GM12878 (cell line): ENCODE measurements around the gene STRIP2. TPM values are rescaled to one million over a fixed set of nuclear protein-coding genes. Genes with fewer than 3 reads are reported as not detected.

ENCODE experiments used
- ATAC-seq: fragments of 200-7000 bp; cut with Tn5 transposase; 3 replicates; pipeline ENCODE4 v1.9.1; 2020; ENCODE audit warnings: mild to moderate bottlenecking, moderate library complexity
- BruUV-seq: library from RNA; stranded (reverse); fragments of 400-500 nt; replicated peaks from 2 replicates; lab custom pipeline; 2021; lab: Mats Ljungman, UMichigan
- CTCF ChIA-PET: fragments of 300-600 bp; sonication (Branson Sonifier 250); formaldehyde crosslinking; extraction: SDS; loops from one replicate; lab custom pipeline; 2021; ENCODE audit warnings: inconsistent platforms; lab: Yijun Ruan, JAX
- POLR2A ChIA-PET: fragments of 350-600 bp; formaldehyde crosslinking; extraction: SDS; loops from one replicate; lab custom pipeline; 2021; ENCODE audit warnings: inconsistent platforms; lab: Charles Lee
- RAD21 ChIA-PET: fragments of 300-600 bp; sonication (Branson Sonifier 250); formaldehyde crosslinking; loops from one replicate; lab custom pipeline; 2023; ENCODE audit warnings: antibody characterized with exemption; ENCODE audit not compliant: unreplicated experiment; lab: Charles Lee
- SMC1A ChIA-PET: fragments of 300-600 bp; sonication (Branson Sonifier 250); formaldehyde crosslinking; loops from one replicate; lab custom pipeline; 2023; ENCODE audit not compliant: unreplicated experiment, uncharacterized antibody; lab: Charles Lee
- DNase-seq: peaks from one replicate; pipeline ENCODE4 v3.0.0-alpha.2; 2011; ENCODE audit warnings: low read depth, low spot score
- FAIRE-seq: peaks from 3 replicates; lab custom pipeline; 2011; peaks lifted over from hg19 to GRCh38; lab: Jason Lieb, UNC
- H2AFZ ChIP-seq: 2 replicates; pipeline ENCODE4 v1.6.0; 2011; ENCODE audit warnings: low read depth, low read length, control low read depth; ENCODE audit not compliant: control insufficient read depth
- H3K27ac ChIP-seq: 2 replicates; pipeline ENCODE4 v1.5.1; 2011; ENCODE audit warnings: control low read depth; ENCODE audit not compliant: control insufficient read depth, insufficient read depth
- H3K27me3 ChIP-seq, 2 experiments: replicated peaks in 1 of 2; 2 replicates each; pipeline versions ENCODE4 v1.6.0 to v1.6.1; 2011; ENCODE audit warnings: low read length in 1 of 2; ENCODE audit not compliant: control insufficient read depth in 2 of 2, insufficient read depth in 2 of 2
- H3K36me3 ChIP-seq, 2 experiments: 2 replicates each; pipeline ENCODE4 v1.5.1; 2011; ENCODE audit warnings: low read length in 1 of 2; ENCODE audit not compliant: control insufficient read depth in 2 of 2, insufficient read depth in 2 of 2
- H3K4me1 ChIP-seq: 2 replicates; pipeline ENCODE4 v1.6.1; 2011; ENCODE audit warnings: mild to moderate bottlenecking, low read length, moderate library complexity, mixed read lengths; ENCODE audit not compliant: control insufficient read depth, insufficient read depth
- H3K4me2 ChIP-seq: 2 replicates; pipeline ENCODE4 v1.6.0; 2011; ENCODE audit warnings: control low read depth; ENCODE audit not compliant: control insufficient read depth, insufficient read depth
- H3K4me3 ChIP-seq: fragments of 200-600 bp; sonication (generic); 2 replicates; pipeline ENCODE4 v1.5.1; 2016
- H3K79me2 ChIP-seq: 2 replicates; pipeline ENCODE4 v1.6.0; 2011; ENCODE audit warnings: low read length; ENCODE audit not compliant: control insufficient read depth, insufficient read depth
- H3K9ac ChIP-seq: 2 replicates; pipeline ENCODE4 v1.8.0; 2011; ENCODE audit warnings: low read length, control low read depth, mixed read lengths; ENCODE audit not compliant: control insufficient read depth, insufficient read depth
- H3K9me3 ChIP-seq: replicated peaks from 3 replicates; pipeline ENCODE4 v1.5.1; 2011; ENCODE audit warnings: mild to moderate bottlenecking, low read length; ENCODE audit not compliant: control insufficient read depth, insufficient read depth
- H4K20me1 ChIP-seq: 2 replicates; pipeline ENCODE4 v1.6.0; 2011; ENCODE audit not compliant: control insufficient read depth, insufficient read depth
- BMI1 ChIP-seq: fragments of 450-650 bp; IDR thresholded peaks from 2 replicates; pipeline ENCODE4 v1.6.1; 2016; ENCODE audit warnings: mild to moderate bottlenecking, moderate library complexity, borderline replicate concordance
- CTCF ChIP-seq, 3 experiments: IDR thresholded peaks in 2 of 3; conservative IDR thresholded peaks in 1 of 3; 2 replicates each; pipeline ENCODE4 v1.5.1; 2011; ENCODE audit warnings: low read depth in 3 of 3, low read length in 3 of 3, mild to moderate bottlenecking in 3 of 3, control low read depth in 2 of 3, moderate library complexity in 2 of 3, inconsistent platforms in 1 of 3, mixed read lengths in 1 of 3; ENCODE audit not compliant: control insufficient read depth in 2 of 3, insufficient read depth in 1 of 3; ENCODE audit errors: extremely low read depth in 1 of 3
- E4F1 ChIP-seq: fragments of 450-650 bp; IDR thresholded peaks from 2 replicates; pipeline ENCODE4 v1.6.1; 2018; ENCODE audit warnings: borderline replicate concordance, mild to moderate bottlenecking; ENCODE audit not compliant: partially characterized antibody
- JUNB ChIP-seq: IDR thresholded peaks from 2 replicates; pipeline ENCODE4 v1.6.1; 2016; ENCODE audit warnings: antibody characterized with exemption, mild to moderate bottlenecking
- JUND ChIP-seq: IDR thresholded peaks from 2 replicates; pipeline ENCODE4 v1.6.1; 2012; ENCODE audit warnings: low read depth, mild to moderate bottlenecking, low read length, improper control_type of control experiment, moderate library complexity
- MTA2 ChIP-seq: fragments of 450-650 bp; IDR thresholded peaks from 2 replicates; pipeline ENCODE4 v1.6.1; 2016; ENCODE audit warnings: low read depth, mild to moderate bottlenecking, moderate library complexity
- NFYA ChIP-seq: IDR thresholded peaks from 2 replicates; pipeline ENCODE4 v1.6.1; 2011; ENCODE audit warnings: low read depth, mild to moderate bottlenecking, low read length, improper control_type of control experiment, borderline replicate concordance
- PKNOX1 ChIP-seq: fragments of 450-650 bp; IDR thresholded peaks from 2 replicates; pipeline ENCODE4 v1.6.1; 2016; ENCODE audit warnings: mild to moderate bottlenecking
- RELA ChIP-seq: fragments of 450-650 bp; IDR thresholded peaks from 2 replicates; pipeline ENCODE4 v1.8.0; 2014; ENCODE audit warnings: borderline replicate concordance; ENCODE audit not compliant: partially characterized antibody
- SIX5 ChIP-seq: IDR thresholded peaks from 2 replicates; pipeline ENCODE4 v1.6.1; 2011; ENCODE audit warnings: mild to moderate bottlenecking, low read depth, low read length, moderate library complexity; ENCODE audit not compliant: severe bottlenecking
- SMARCA5 ChIP-seq: fragments of 450-650 bp; IDR thresholded peaks from 2 replicates; pipeline ENCODE4 v1.6.1; 2017; ENCODE audit warnings: mild to moderate bottlenecking
- ZNF384 ChIP-seq: IDR thresholded peaks from 2 replicates; pipeline ENCODE4 v1.6.1; 2012; ENCODE audit warnings: low read depth, mild to moderate bottlenecking, low read length, improper control_type of control experiment, borderline replicate concordance
- ZNF622 ChIP-seq: fragments of 450-650 bp; IDR thresholded peaks from 2 replicates; pipeline ENCODE4 v1.6.1; 2017; ENCODE audit warnings: mild to moderate bottlenecking, inconsistent platforms
- WGBS: methylation state at CpG from one replicate; pipeline ENCODE4 v1.1.6; 2016; ENCODE audit warnings: low lambda C conversion rate; ENCODE audit not compliant: insufficient replicate concordance, insufficient coverage; ENCODE audit errors: missing lambda C conversion rate; 5-methylcytosine and 5-hydroxymethylcytosine counted together
- in situ Hi-C: fragments of 300-500 bp; cut with MboI; formaldehyde crosslinking; loops from 9 replicates; pipeline ENCODE4 v1.14.3; 2018; ENCODE audit warnings: mixed read lengths
- intact Hi-C: fragments of 100-400 bp; cut with micrococcal nuclease; formaldehyde crosslinking; loops from one replicate; pipeline ENCODE4 v1.14.2; 2022; ENCODE audit not compliant: unreplicated experiment
- polyA plus RNA-seq, 11 experiments: library from polyadenylated mRNA; depleted of rRNA in 4 of 11; unstranded in 6 of 11; stranded (reverse) in 5 of 11; fragments of >200 nt; fragmentation: Nextera tagmentation in 4 of 11; fragmentation: Illumina TruSeq in 1 of 11; extraction: Ambion mirVana in 4 of 11; extraction: Trizol in 1 of 11; gene quantifications; 1 replicate in 1 of 11; 2 replicates in 10 of 11; pipeline versions ENCODE4 v1.2.1 to v1.2.3, GENCODE V29; 2011 to 2016; ENCODE audit warnings: inconsistent platforms in 2 of 11, missing spikeins in 2 of 11, low read depth in 1 of 11
- total RNA-seq, 4 experiments: library from RNA; depleted of rRNA in 3 of 4; stranded (reverse); fragments of >200 nt in 3 of 4; fragmentation: Illumina TruSeq in 1 of 4; extraction: Trizol in 1 of 4; gene quantifications; 2 replicates each; pipeline versions ENCODE4 v1.2.1 to v1.2.3, GENCODE V29; 2013 to 2021
- TF ChIP-seq, protein P1 (sequence below): fragments of 450-650 bp; IDR thresholded peaks from 2 replicates; pipeline ENCODE4 v1.6.1; 2017; ENCODE audit warnings: mild to moderate bottlenecking, moderate library complexity

Gene STRIP2
- total and polyA plus RNA-seq, 10 of the 15 experiments (the other 5 are each of a cell fraction or from before 2014, with no cell fraction given): 0.48 to 5.8 (median 1.8) TPM

- TF ChIP-seq, protein P1, sequence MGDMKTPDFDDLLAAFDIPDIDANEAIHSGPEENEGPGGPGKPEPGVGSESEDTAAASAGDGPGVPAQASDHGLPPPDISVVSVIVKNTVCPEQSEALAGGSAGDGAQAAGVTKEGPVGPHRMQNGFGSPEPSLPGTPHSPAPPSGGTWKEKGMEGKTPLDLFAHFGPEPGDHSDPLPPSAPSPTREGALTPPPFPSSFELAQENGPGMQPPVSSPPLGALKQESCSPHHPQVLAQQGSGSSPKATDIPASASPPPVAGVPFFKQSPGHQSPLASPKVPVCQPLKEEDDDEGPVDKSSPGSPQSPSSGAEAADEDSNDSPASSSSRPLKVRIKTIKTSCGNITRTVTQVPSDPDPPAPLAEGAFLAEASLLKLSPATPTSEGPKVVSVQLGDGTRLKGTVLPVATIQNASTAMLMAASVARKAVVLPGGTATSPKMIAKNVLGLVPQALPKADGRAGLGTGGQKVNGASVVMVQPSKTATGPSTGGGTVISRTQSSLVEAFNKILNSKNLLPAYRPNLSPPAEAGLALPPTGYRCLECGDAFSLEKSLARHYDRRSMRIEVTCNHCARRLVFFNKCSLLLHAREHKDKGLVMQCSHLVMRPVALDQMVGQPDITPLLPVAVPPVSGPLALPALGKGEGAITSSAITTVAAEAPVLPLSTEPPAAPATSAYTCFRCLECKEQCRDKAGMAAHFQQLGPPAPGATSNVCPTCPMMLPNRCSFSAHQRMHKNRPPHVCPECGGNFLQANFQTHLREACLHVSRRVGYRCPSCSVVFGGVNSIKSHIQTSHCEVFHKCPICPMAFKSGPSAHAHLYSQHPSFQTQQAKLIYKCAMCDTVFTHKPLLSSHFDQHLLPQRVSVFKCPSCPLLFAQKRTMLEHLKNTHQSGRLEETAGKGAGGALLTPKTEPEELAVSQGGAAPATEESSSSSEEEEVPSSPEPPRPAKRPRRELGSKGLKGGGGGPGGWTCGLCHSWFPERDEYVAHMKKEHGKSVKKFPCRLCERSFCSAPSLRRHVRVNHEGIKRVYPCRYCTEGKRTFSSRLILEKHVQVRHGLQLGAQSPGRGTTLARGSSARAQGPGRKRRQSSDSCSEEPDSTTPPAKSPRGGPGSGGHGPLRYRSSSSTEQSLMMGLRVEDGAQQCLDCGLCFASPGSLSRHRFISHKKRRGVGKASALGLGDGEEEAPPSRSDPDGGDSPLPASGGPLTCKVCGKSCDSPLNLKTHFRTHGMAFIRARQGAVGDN: no peak
- TF ChIP-seq SMARCA5 (no peak), BMI1 (no peak), E4F1 (no peak), JUNB (no peak)
- TF ChIP-seq, all 136 proteins: peak for 0
Measured at GRCh38 chr7:129515381-129515780, 81.1 kb downstream of the STRIP2 start (continued).

GRCh38 chr7:129517931-129518330, 83.7 kb downstream of the STRIP2 start:
- H3K27ac ChIP-seq: no peak overlapping the region
- in situ Hi-C loops: no loop called here
- H3K4me1 ChIP-seq: no peaks in the 10 kb centered on the region
- CTCF ChIA-PET: no interaction called here
- ATAC-seq (no peak), FAIRE-seq (no peak), DNase-seq (no peak)
- 57% methylated on average over 6 of the region's 6 CpGs for WGBS
- H3K9ac ChIP-seq: no peak overlapping the region
- H3K36me3 ChIP-seq: no peaks in the 10 kb centered on the region
- intact Hi-C loops: no loop called here
- H3K79me2 ChIP-seq: no peaks in the 10 kb centered on the region
- no peaks in the 10 kb centered on the region for H3K9me3 ChIP-seq
- SMC1A ChIA-PET: no interaction called here
- POLR2A ChIA-PET: interaction anchor here (0.6 kb wide), 1 partner anchor 331 kb away, joined by 3 read pairs; no protein-coding TSS in a partner anchor
- H3K4me2 ChIP-seq: no peak overlapping the region
- RAD21 ChIA-PET: no interaction called here
- no peaks in the 10 kb centered on the region for H4K20me1 ChIP-seq
- H2AFZ ChIP-seq: no peak overlapping the region
- no peak overlapping the region for H3K4me3 ChIP-seq
- BruUV-seq: no TSS peak
- H3K27me3 ChIP-seq: no peaks in the 10 kb centered on the region; a peak in 1 of 4 replicates
- TF ChIP-seq MTA2: no peak
- TF ChIP-seq ZNF384: no peak
- TF ChIP-seq SIX5: no peak
- TF ChIP-seq PKNOX1: no peak
- TF ChIP-seq NFYA: no peak
- no peak for TF ChIP-seq JUND
- TF ChIP-seq RELA: no peak
- TF ChIP-seq CTCF (IDR thresholded peaks at IDR 0.05 in 2 of 3, conservative IDR thresholded peaks at IDR 0.05 in 1 of 3; ENCODE audit: control insufficient read depth in 2 of 3, extremely low read depth in 1 of 3, insufficient read depth in 1 of 3, low read depth in 3 of 3, low read length in 3 of 3): no peak
- TF ChIP-seq ZNF622: no peak
